Testis (tissue), 3 donors: ENCODE results near the gene ANO2. TPM values are rescaled to one million over a fixed set of nuclear protein-coding genes. Genes with fewer than 3 reads are reported as not detected.
"Not testable (repeated sequence)": the region's sequence is repeated elsewhere in the genome, so short reads cannot be mapped to it uniquely, and the experiment has no call there.

Source experiments
- DNase-seq: peaks from one replicate; pipeline ENCODE4 v3.0.0-alpha.2; 2019
- H3K27ac ChIP-seq, 2 donors: fragments of 200-600 bp; sonication (generic); one replicate each; pipeline ENCODE4 v1.5.1; 2019
- H3K27me3 ChIP-seq: fragments of 200-600 bp; sonication (generic); one replicate; pipeline ENCODE4 v1.5.1; 2019
- H3K36me3 ChIP-seq: fragments of 200-600 bp; sonication (generic); one replicate; pipeline ENCODE4 v1.5.1; 2017; ENCODE audit warnings: low read depth; ENCODE audit errors: missing control alignments
- H3K4me1 ChIP-seq: fragments of 200-600 bp; sonication (generic); one replicate; pipeline ENCODE4 v1.5.1; 2019
- H3K4me3 ChIP-seq, 2 donors: fragments of 200-600 bp; sonication (generic); one replicate each; pipeline ENCODE4 v1.5.1; 2017 to 2019
- H3K9me3 ChIP-seq: fragments of 200-600 bp; sonication (generic); one replicate; pipeline ENCODE4 v1.5.1; 2017
- POLR2A ChIP-seq: fragments of 450-650 bp; IDR thresholded peaks from one replicate; pipeline ENCODE4 v1.6.1; 2017; ENCODE audit warnings: antibody characterized with exemption, mild to moderate bottlenecking, moderate library complexity
- WGBS, 2 donors: methylation state at CpG; one replicate each; pipeline ENCODE4 v1.1.5; 2018; 5-methylcytosine and 5-hydroxymethylcytosine counted together
- intact Hi-C: fragments of 100-400 bp; cut with DNase I; formaldehyde crosslinking; loops from one replicate; pipeline ENCODE4 v1.15.1; 2023; ENCODE audit warnings: low total_unique reads
- polyA plus RNA-seq: library from polyadenylated mRNA; stranded (reverse); fragments of 350-450 nt; fragmentation: Illumina TruSeq; extraction: RNeasy Lipid Tissue Mini Kit (QIAGEN cat#74804); gene quantifications from one replicate; pipeline ENCODE4 v1.2.3, GENCODE V29; 2014; ENCODE audit warnings: low read depth, low replicate concordance; ENCODE audit not compliant: insufficient read depth
- total RNA-seq, 2 donors: library from RNA; depleted of rRNA; stranded (reverse); fragments of >200 nt; gene quantifications; one replicate each; pipeline ENCODE4 v1.2.3, GENCODE V29; 2016
- TF ChIP-seq, protein P1 (sequence below), 3 experiments: fragments of 450-650 bp in 2 of 3; fragments of 200-600 bp in 1 of 3; sonication (generic) in 1 of 3; IDR thresholded peaks; one replicate each; pipeline ENCODE4 v1.5.1; 2016 to 2019; ENCODE audit warnings: antibody characterized with exemption in 3 of 3, mild to moderate bottlenecking in 2 of 3, moderate library complexity in 1 of 3

Gene ANO2
- total and polyA plus RNA-seq, 3 donors from 2014 or later, result 9.8 to 24.5 (median 24.4) TPM

GRCh38 chr12:5682581-5682980 lies 262.5 kb downstream of the ANO2 start:
- DNase-seq, result no peak
- no peaks in the 10 kb centered on the region for H3K36me3 ChIP-seq

DNA sequence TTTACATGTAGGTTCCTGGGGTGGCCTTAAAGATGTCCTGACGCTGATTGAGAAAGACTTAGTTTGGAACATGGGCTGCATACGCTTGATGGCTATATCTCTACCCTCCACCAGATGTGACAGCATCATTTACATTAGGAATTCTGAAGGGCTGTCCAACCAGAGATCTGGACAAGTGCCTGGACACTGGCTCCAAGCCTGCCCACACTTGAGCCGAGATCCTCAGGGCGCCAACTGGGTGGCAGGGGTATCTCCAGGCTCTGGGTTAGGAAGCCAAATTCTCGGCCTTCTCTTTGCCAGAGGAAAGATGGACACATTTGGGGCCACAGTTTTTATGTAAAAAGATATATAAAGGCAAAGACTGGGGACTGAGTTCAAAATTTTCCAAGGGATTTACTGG lies 266.9 kb downstream of the ANO2 start:
- no peak for TF ChIP-seq POLR2A
- TF ChIP-seq, protein P1, sequence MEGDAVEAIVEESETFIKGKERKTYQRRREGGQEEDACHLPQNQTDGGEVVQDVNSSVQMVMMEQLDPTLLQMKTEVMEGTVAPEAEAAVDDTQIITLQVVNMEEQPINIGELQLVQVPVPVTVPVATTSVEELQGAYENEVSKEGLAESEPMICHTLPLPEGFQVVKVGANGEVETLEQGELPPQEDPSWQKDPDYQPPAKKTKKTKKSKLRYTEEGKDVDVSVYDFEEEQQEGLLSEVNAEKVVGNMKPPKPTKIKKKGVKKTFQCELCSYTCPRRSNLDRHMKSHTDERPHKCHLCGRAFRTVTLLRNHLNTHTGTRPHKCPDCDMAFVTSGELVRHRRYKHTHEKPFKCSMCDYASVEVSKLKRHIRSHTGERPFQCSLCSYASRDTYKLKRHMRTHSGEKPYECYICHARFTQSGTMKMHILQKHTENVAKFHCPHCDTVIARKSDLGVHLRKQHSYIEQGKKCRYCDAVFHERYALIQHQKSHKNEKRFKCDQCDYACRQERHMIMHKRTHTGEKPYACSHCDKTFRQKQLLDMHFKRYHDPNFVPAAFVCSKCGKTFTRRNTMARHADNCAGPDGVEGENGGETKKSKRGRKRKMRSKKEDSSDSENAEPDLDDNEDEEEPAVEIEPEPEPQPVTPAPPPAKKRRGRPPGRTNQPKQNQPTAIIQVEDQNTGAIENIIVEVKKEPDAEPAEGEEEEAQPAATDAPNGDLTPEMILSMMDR (IDR thresholded peaks at IDR 0.05), result no peak
- 73 to 91% methylated on average over 5 of the region's 5 CpGs for WGBS, 2 donors

More at GRCh38 chr12:5682581-5682980, 262.5 kb downstream of the ANO2 start:
- H3K9me3 ChIP-seq, result no peaks in the 10 kb centered on the region
- H3K4me1 ChIP-seq, result no peaks in the 10 kb centered on the region
- TF ChIP-seq, protein P1 (IDR thresholded peaks at IDR 0.05), result no peak
- no peak for TF ChIP-seq POLR2A
- no peak overlapping the region for H3K4me3 ChIP-seq
- 77 to 84% methylated on average over 3 of the region's 3 CpGs for WGBS, 2 donors
- no peak overlapping the region for H3K27ac ChIP-seq
- H3K27me3 ChIP-seq, result no peaks in the 10 kb centered on the region
- intact Hi-C loops, result no loop called here

DNA sequence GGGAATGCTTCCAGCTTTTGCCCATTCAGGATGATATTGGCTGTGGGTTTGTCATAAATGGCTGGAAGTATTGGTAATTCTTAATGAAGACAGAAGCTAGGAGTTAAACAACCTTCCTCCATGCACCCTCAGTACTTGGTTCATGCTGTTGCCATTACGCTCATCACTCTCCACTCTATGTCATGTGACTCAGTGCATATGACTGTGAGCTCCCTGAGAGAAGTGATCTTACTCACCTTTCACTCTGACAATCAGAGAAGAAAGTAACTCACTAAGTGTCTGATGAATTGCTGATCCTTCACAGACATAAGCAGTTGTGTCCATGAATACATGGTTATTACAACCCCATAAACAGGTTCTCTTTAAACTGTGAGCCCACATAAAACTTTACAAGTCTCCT lies 275.4 kb downstream of the ANO2 start:
- 83 to 100% methylated on average over 1 of the region's 1 CpG for WGBS, 2 donors
- DNase-seq, H3K27ac ChIP-seq, H3K36me3 ChIP-seq, H3K27me3 ChIP-seq, intact Hi-C loops, H3K9me3 ChIP-seq, H3K4me1 ChIP-seq, H3K4me3 ChIP-seq: not testable (repeated sequence)

More for the DNA sequence above, 266.9 kb downstream of the ANO2 start:
- no peaks in the 10 kb centered on the region for H3K27me3 ChIP-seq
- no peaks in the 10 kb centered on the region for H3K4me1 ChIP-seq
- no peaks in the 10 kb centered on the region for H3K9me3 ChIP-seq
- H3K27ac ChIP-seq, result no peak overlapping the region
- intact Hi-C loops, result no loop called here
- H3K4me3 ChIP-seq, result no peak overlapping the region
- DNase-seq, result no peak
- H3K36me3 ChIP-seq, result no peaks in the 10 kb centered on the region

DNA sequence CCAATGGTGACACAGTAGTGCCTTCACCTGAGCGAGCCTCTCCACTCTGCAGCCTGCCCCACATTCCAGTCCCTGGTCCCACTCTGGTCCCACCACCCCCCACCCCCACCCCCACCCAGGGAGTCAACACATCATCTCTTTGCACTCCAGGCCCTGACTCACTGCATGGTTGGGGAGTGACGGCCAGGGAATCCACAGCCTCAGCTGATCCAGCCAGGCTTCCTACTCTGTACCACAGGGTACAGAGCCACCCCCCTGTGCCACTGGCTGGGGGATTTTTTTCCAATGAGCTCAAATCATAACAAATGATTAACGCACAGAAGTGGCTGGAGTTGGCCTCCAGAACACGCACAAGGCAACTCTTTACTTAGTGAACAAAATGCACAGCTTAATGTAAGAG lies 279.4 kb downstream of the ANO2 start:
- Histone ChIP-seq H3K4me1 (no peaks in the 10 kb centered on the region), H3K27ac (no peak overlapping the region), H3K9me3 (no peaks in the 10 kb centered on the region), H3K4me3 (no peak overlapping the region), H3K36me3 (no peaks in the 10 kb centered on the region), H3K27me3 (no peaks in the 10 kb centered on the region)
- no peak for TF ChIP-seq POLR2A
- TF ChIP-seq, protein P1 (IDR thresholded peaks at IDR 0.05), result no peak
- no peak for DNase-seq
- WGBS, 2 donors, result 89 to 98% methylated on average over 4 of the region's 4 CpGs
- intact Hi-C loops, result no loop called here

DNA sequence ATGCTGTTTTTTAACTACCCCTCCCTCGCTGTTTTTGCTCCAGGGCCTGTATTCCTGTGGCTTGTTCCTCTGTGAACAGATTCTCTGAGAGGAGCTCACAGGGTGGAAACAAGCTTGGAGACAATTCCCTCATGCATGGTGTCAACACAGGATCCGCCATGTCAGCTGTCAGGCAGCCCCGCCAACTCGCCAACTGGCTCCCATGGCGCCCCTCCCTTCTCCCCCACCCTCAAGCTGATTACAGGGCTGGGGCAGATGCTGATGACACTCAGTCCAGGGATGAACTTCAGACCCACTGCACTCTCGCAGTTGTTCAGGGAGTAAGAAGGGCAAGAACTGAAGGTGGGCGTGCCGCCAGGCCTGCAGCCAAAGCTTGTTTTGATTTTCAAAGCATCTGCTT lies 283.2 kb downstream of the ANO2 start:
- H3K9me3 ChIP-seq, result no peaks in the 10 kb centered on the region
- WGBS, 2 donors, result 94 to 100% methylated on average over 3 to 8 of the region's 8 CpGs
- intact Hi-C loops, result no loop called here
- TF ChIP-seq, protein P1 (IDR thresholded peaks at IDR 0.05), result no peak
- no peak for TF ChIP-seq POLR2A
- no peak overlapping the region for H3K4me3 ChIP-seq
- no peak for DNase-seq
- H3K27me3 ChIP-seq, result no peaks in the 10 kb centered on the region
- H3K36me3 ChIP-seq, result no peaks in the 10 kb centered on the region
- H3K4me1 ChIP-seq, result no peaks in the 10 kb centered on the region
- H3K27ac ChIP-seq, result no peak overlapping the region
